Adrenal gland (tissue), 5 donors: ENCODE results near the gene UGP2.

Source experiments
- CTCF ChIP-seq, 6 experiments: fragments of 450-650 bp in 4 of 6; fragments of 200-600 bp in 2 of 6; sonication (generic) in 1 of 6; IDR thresholded peaks; 1 replicate in 5 of 6; 2 replicates in 1 of 6; pipeline versions ENCODE4 v1.5.1 to v1.8.0; 2016 to 2021; ENCODE audit warnings: antibody characterized with exemption in 6 of 6, mild to moderate bottlenecking in 2 of 6, moderate library complexity in 1 of 6
- POLR2A ChIP-seq, 2 donors: fragments of 450-650 bp; IDR thresholded peaks; one replicate each; pipeline ENCODE4 v1.6.1; 2017; ENCODE audit warnings: antibody characterized with exemption in 2 of 2, mild to moderate bottlenecking in 2 of 2, moderate library complexity in 1 of 2
- donor health status: DM: no; HTN: no; CAD: no.

DNA sequence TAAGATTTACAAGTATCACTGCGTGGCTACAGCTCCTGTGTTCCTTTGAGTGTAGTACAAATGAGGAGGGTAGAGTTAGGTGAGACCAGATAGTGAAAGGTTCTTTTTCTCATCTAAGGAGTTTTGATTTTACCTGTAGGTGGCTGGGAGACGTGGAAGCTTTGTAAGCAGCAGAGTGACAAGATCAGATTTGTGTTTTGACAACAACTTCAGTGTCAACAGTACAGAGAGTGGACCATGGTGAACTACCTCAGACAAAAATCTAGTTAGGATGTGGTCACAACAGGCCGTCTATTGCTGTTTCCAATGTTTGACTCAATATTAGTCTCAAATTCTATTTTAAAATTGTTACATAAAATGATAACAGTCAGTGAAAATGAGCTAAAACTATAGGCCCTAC is 20.3 kb upstream of the UGP2 start:
- TF ChIP-seq CTCF (IDR thresholded peaks at IDR 0.05) (no peak), POLR2A (IDR thresholded peaks at IDR 0.05) (no peak)
